BJ (cell line): ENCODE results near the gene PPAN. TPM values are rescaled to one million over a fixed set of nuclear protein-coding genes. Genes with fewer than 3 reads are reported as not detected.

Source experiments
- CTCF ChIA-PET: fragments of 350-600 bp; formaldehyde crosslinking; extraction: SDS; loops from one replicate; lab custom pipeline; 2021; ENCODE audit warnings: antibody characterized with exemption, inconsistent platforms; lab: Yijun Ruan, JAX
- POLR2A ChIA-PET: fragments of 300-600 bp; sonication (Branson Sonifier 250); formaldehyde crosslinking; extraction: SDS; loops from one replicate; lab custom pipeline; 2021; ENCODE audit warnings: antibody characterized with exemption; lab: Charles Lee
- DNase-seq: peaks from one replicate; pipeline ENCODE4 v3.0.0-alpha.2; 2011; ENCODE audit warnings: low read depth
- H3K27me3 ChIP-seq: 2 replicates; pipeline ENCODE4 v1.6.0; 2011; ENCODE audit warnings: low read length; ENCODE audit not compliant: control insufficient read depth, insufficient read depth
- H3K36me3 ChIP-seq: 2 replicates; pipeline ENCODE4 v1.5.1; 2011; ENCODE audit warnings: low read length; ENCODE audit not compliant: control insufficient read depth, insufficient read depth
- H3K4me3 ChIP-seq: 2 replicates; pipeline ENCODE4 v1.5.1; 2011; ENCODE audit warnings: low read depth, mild to moderate bottlenecking, control low read depth, low read length
- polyA minus RNA-seq: library from RNA; depleted of rRNA, polyadenylated mRNA; stranded (reverse); fragments of >200 nt; gene quantifications from 2 replicates; pipeline ENCODE4 v1.2.3, GENCODE V29; 2011; rRNA and poly(A)+ RNA removed
- polyA plus RNA-seq: library from polyadenylated mRNA; depleted of rRNA; stranded (reverse); fragments of >200 nt; gene quantifications from 2 replicates; pipeline ENCODE4 v1.2.3, GENCODE V29; 2011; rRNA removed
- TF ChIP-seq, protein P1 (sequence below): IDR thresholded peaks from 2 replicates; pipeline ENCODE4 v1.5.1; 2011; ENCODE audit warnings: low read depth, mild to moderate bottlenecking, control low read depth, inconsistent platforms, low read length, moderate library complexity; ENCODE audit not compliant: insufficient read depth

PPAN gene, protein sequence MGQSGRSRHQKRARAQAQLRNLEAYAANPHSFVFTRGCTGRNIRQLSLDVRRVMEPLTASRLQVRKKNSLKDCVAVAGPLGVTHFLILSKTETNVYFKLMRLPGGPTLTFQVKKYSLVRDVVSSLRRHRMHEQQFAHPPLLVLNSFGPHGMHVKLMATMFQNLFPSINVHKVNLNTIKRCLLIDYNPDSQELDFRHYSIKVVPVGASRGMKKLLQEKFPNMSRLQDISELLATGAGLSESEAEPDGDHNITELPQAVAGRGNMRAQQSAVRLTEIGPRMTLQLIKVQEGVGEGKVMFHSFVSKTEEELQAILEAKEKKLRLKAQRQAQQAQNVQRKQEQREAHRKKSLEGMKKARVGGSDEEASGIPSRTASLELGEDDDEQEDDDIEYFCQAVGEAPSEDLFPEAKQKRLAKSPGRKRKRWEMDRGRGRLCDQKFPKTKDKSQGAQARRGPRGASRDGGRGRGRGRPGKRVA
- polyA plus RNA-seq (16.9 and 18.1 TPM in 2 replicates), polyA minus RNA-seq (41.8 and 72.4 TPM in 2 replicates)

DNA sequence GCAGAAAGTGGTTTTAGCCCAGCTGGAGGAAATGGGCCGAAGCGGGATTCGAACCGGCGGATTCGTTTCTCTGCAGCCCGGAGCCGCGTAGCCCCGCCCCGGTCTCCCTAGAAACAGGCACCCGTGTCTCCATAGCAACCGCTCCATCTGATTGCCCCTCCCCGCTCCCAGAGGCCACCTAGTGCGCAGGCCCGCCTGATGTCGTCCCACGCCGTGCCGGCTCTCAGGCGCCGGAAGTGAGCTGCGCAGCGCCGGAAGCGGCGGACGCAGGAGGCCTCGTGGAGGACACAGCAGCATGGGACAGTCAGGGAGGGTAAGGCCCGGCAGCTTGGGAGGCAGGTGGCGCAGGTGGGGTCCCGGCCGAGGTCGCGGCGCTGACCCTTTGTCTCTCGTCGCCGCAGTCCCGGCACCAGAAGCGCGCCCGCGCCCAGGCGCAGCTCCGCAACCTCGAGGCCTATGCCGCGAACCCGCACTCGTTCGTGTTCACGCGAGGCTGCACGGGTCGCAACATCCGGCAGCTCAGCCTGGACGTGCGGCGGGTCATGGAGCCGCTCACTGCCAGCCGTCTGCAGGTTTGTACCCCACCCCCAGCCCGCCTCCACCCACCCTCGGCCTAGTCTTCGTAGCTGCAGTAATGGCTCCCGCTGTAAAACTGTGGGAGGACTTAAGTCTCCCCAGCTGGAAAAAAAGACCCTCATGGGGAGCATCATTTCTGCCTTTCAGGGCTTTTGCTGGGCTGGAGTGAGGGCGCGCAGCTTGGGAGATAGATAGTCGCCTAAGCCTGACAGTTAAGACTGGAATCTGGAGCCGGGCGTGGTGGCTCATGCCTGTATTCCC is at the start of gene PPAN:
Gene PPAN (plus strand): TSS at position 263 of the 837 bp plus-strand sequence. CDS start 33 bp downstream, at position 296.
- Histone ChIP-seq H3K36me3 (peaks cover 28% of the 10 kb centered on the region), H3K27me3 (no peaks in the 10 kb centered on the region), H3K4me3 (peak within 1 kb of the TSS; percentile 95)
- ChIA-PET POLR2A (interaction anchor here (0.6 kb wide), 2 partner anchors 98 to 265 kb away, joined by 3 to 4 read pairs; no protein-coding TSS in a partner anchor), CTCF (interaction anchor here (0.8 to 3.1 kb wide), 4 partner anchors 9 to 285 kb away, joined by 3 to 18 read pairs (median 4); no protein-coding TSS in a partner anchor)
- DNase-seq: peak; percentile 74
- TF ChIP-seq, protein P1, sequence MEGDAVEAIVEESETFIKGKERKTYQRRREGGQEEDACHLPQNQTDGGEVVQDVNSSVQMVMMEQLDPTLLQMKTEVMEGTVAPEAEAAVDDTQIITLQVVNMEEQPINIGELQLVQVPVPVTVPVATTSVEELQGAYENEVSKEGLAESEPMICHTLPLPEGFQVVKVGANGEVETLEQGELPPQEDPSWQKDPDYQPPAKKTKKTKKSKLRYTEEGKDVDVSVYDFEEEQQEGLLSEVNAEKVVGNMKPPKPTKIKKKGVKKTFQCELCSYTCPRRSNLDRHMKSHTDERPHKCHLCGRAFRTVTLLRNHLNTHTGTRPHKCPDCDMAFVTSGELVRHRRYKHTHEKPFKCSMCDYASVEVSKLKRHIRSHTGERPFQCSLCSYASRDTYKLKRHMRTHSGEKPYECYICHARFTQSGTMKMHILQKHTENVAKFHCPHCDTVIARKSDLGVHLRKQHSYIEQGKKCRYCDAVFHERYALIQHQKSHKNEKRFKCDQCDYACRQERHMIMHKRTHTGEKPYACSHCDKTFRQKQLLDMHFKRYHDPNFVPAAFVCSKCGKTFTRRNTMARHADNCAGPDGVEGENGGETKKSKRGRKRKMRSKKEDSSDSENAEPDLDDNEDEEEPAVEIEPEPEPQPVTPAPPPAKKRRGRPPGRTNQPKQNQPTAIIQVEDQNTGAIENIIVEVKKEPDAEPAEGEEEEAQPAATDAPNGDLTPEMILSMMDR: no peak

DNA sequence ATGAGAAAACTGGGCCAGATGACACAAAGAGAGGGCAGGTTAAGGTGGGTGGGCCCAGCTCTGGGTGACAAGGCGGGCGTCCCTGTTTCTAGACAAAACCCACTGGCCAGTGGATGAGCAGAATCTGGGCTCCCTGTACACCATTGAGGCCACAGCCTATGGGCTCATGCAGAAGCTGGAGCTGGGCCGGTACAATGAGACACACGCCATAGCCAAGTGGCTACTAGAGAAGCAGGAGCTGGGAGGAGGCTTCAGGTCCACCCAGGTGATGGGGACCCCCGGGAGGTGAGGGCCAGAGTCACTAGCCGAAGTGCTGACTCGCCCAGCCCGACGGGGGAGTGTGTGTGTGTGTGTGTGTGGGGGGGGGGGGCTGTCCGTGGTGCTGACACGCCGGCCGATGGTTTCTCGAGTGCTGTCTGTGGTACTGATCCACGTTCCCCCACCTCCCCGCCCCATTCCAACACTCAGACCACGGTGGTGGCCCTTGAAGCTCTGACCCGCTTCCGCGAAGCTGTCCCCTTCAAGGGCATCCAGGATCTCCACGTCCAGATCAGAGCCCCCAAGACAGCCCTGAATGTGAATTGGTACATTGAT is 44.3 kb upstream of the PPAN start:
- POLR2A ChIA-PET: no interaction called here
- Histone ChIP-seq H3K4me3 (no peak overlapping the region), H3K36me3 (no peaks in the 10 kb centered on the region), H3K27me3 (no peaks in the 10 kb centered on the region)
- TF ChIP-seq, protein P1: no peak
- no peak for DNase-seq
- CTCF ChIA-PET: interaction anchor here (1.1 kb wide), 1 partner anchor 131 kb away, joined by 3 read pairs; no protein-coding TSS in a partner anchor

DNA sequence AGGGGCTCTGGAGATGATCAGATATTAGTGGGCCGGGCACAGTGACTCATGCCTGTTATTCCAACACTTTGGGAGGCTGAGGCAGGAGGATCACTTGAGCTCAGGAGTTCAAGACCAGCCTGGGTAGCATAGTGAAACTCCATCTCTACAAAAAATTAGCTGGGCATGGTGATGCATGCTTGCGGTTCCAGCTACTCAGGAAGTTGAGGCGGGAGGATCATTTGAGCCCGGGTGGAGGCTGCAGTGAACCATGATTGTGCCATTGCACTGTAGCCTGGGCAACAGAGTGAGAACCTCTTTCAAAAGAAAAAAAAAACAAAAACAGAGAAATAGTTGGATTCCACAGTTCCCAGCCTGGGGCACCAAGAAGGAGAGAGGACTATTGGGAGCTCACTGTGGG is 38.0 kb upstream of the PPAN start:
- ChIA-PET CTCF (no interaction called here), POLR2A (no interaction called here)
- TF ChIP-seq, protein P1: no peak
- Histone ChIP-seq H3K4me3 (no peak overlapping the region), H3K36me3 (no peaks in the 10 kb centered on the region), H3K27me3 (no peaks in the 10 kb centered on the region)
- DNase-seq: no peak

DNA sequence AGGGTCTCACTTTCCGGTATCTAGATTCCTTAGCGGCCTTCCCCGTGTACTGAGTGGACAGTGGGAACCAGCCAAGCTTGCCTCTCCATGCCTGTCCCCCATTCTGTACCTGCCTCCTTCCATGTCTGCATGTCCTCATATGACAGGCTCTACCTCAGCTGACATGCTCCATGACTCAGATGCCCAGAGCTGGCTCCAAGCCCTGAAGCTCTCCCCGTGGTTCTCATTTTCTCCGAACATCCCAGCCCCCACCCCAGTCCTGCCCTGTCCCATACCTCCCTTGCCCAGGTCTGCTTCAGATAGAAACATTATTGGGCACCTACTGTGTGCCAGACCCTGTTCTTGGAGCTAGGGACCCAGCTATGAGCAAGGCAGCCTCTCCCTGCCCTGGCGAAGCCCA is 37.1 kb upstream of the PPAN start:
- TF ChIP-seq, protein P1: no peak
- no peak for DNase-seq
- no peaks in the 10 kb centered on the region; the same call in 1 of the 2 replicates for H3K27me3 ChIP-seq
- no peaks in the 10 kb centered on the region for H3K36me3 ChIP-seq
- ChIA-PET POLR2A (no interaction called here), CTCF (interaction anchor here (1.3 to 2.1 kb wide), 2 partner anchors 9 to 41 kb away, joined by 3 to 9 read pairs; no protein-coding TSS in a partner anchor)
- H3K4me3 ChIP-seq: no peak overlapping the region
